Loucy (cell line): ENCODE results near the gene USP17L27.
"Not testable (repeated sequence)": the region's sequence is repeated elsewhere in the genome, so short reads cannot be mapped to it uniquely, and the experiment has no call there.

ENCODE experiments used
- H2AFZ ChIP-seq: fragments of 200-600 bp; sonication (generic); 2 replicates; pipeline ENCODE4 v1.6.0; 2016; ENCODE audit warnings: antibody characterized with exemption, mild to moderate bottlenecking, low read length, moderate library complexity
- H3F3A ChIP-seq: fragments of 200-600 bp; 2 replicates; pipeline ENCODE4 v1.6.0; 2016; ENCODE audit warnings: antibody characterized with exemption, low read depth, mild to moderate bottlenecking
- H3K27me3 ChIP-seq: fragments of 200-600 bp; sonication (generic); 2 replicates; pipeline ENCODE4 v1.6.1; 2014; ENCODE audit warnings: low read length, mild to moderate bottlenecking; ENCODE audit not compliant: insufficient read depth, poor library complexity, severe bottlenecking
- H3K36me3 ChIP-seq: fragments of 200-600 bp; sonication (generic); 2 replicates; pipeline ENCODE4 v1.6.1; 2016; ENCODE audit warnings: low read length; ENCODE audit not compliant: insufficient read depth
- H3K4me1 ChIP-seq: fragments of 200-600 bp; sonication (generic); 2 replicates; pipeline ENCODE4 v1.5.1; 2014; ENCODE audit warnings: low read length, mild to moderate bottlenecking; ENCODE audit not compliant: insufficient read depth, poor library complexity, severe bottlenecking
- H3K4me2 ChIP-seq: fragments of 200-600 bp; sonication (generic); 2 replicates; pipeline ENCODE4 v1.6.0; 2014; ENCODE audit warnings: antibody characterized with exemption, low read length, low read depth, mild to moderate bottlenecking; ENCODE audit not compliant: poor library complexity, severe bottlenecking
- H3K4me3 ChIP-seq: fragments of 200-600 bp; sonication (generic); 2 replicates; pipeline ENCODE4 v1.5.1; 2014; ENCODE audit warnings: low read length, mild to moderate bottlenecking, mixed read lengths; ENCODE audit not compliant: poor library complexity, severe bottlenecking
- H3K79me2 ChIP-seq: fragments of 200-600 bp; sonication (generic); 2 replicates; pipeline ENCODE4 v1.6.1; 2014; ENCODE audit warnings: low read length; ENCODE audit not compliant: insufficient read depth
- H3K9ac ChIP-seq: fragments of 200-600 bp; sonication (generic); 2 replicates; pipeline ENCODE4 v1.6.0; 2014; ENCODE audit warnings: mild to moderate bottlenecking, low read depth, low read length, moderate library complexity; ENCODE audit not compliant: poor library complexity, severe bottlenecking
- H3K9me2 ChIP-seq: fragments of 200-600 bp; sonication (generic); replicated peaks from 2 replicates; pipeline ENCODE4 v1.6.1; 2016; ENCODE audit warnings: low read depth, low read length, mixed read lengths
- H3K9me3 ChIP-seq: fragments of 200-600 bp; sonication (generic); 2 replicates; pipeline ENCODE4 v1.6.1; 2014; ENCODE audit warnings: mild to moderate bottlenecking, antibody characterized with exemption, low read length, low read depth; ENCODE audit not compliant: insufficient read depth
- H4K20me1 ChIP-seq: fragments of 200-600 bp; sonication (generic); 2 replicates; pipeline ENCODE4 v1.6.0; 2014; ENCODE audit warnings: antibody characterized with exemption, low read length, mild to moderate bottlenecking; ENCODE audit not compliant: insufficient read depth, poor library complexity, severe bottlenecking

USP17L27 gene

GRCh38 chr4:9350866-9351265 is 6.9 kb downstream of the USP17L27 start:
- not testable (repeated sequence) for H3K9me2 ChIP-seq, H3F3A ChIP-seq, H3K4me2 ChIP-seq, H2AFZ ChIP-seq, H3K4me3 ChIP-seq, H3K4me1 ChIP-seq, H4K20me1 ChIP-seq, H3K9ac ChIP-seq, H3K27me3 ChIP-seq, H3K9me3 ChIP-seq, H3K79me2 ChIP-seq, H3K36me3 ChIP-seq

GRCh38 chr4:9353338-9353737 is 9.4 kb downstream of the USP17L27 start, which contains the start of gene USP17L29:
Gene USP17L29 (plus strand): TSS chr4:9353638. CDS start chr4:9353638, 0 bp downstream.
- not testable (repeated sequence) for H3K36me3 ChIP-seq, H3K9ac ChIP-seq, H3F3A ChIP-seq, H2AFZ ChIP-seq, H4K20me1 ChIP-seq, H3K4me3 ChIP-seq, H3K79me2 ChIP-seq, H3K9me2 ChIP-seq, H3K27me3 ChIP-seq, H3K9me3 ChIP-seq, H3K4me1 ChIP-seq, H3K4me2 ChIP-seq

- H3K9ac ChIP-seq, H3K27me3 ChIP-seq: not testable (repeated sequence)
These were observed 18.9 kb downstream of the USP17L27 start, which contains the start of gene USP17L30 for GRCh38 chr4:9362829-9363228. Gene USP17L30 (plus strand): TSS chr4:9363129. CDS start chr4:9363129, 0 bp downstream.

GRCh38 chr4:9379881-9380280 is 35.9 kb downstream of the USP17L27 start:
- H3F3A ChIP-seq, H3K36me3 ChIP-seq, H2AFZ ChIP-seq, H3K9me3 ChIP-seq, H3K79me2 ChIP-seq, H4K20me1 ChIP-seq, H3K9ac ChIP-seq, H3K4me2 ChIP-seq, H3K4me3 ChIP-seq, H3K27me3 ChIP-seq, H3K9me2 ChIP-seq, H3K4me1 ChIP-seq: not testable (repeated sequence)

More at GRCh38 chr4:9362829-9363228, 18.9 kb downstream of the USP17L27 start, which contains the start of gene USP17L30:
- H3K79me2 ChIP-seq, H4K20me1 ChIP-seq, H3K4me1 ChIP-seq, H3K4me3 ChIP-seq, H3K36me3 ChIP-seq, H2AFZ ChIP-seq, H3F3A ChIP-seq, H3K4me2 ChIP-seq, H3K9me3 ChIP-seq, H3K9me2 ChIP-seq: not testable (repeated sequence)

- not testable (repeated sequence) for H3K9ac ChIP-seq, H3K4me2 ChIP-seq, H2AFZ ChIP-seq
These were observed 37.1 kb downstream of the USP17L27 start for GRCh38 chr4:9381012-9381534.

More at GRCh38 chr4:9381012-9381534, 37.1 kb downstream of the USP17L27 start:
- H3K27me3 ChIP-seq, H3K36me3 ChIP-seq, H3K79me2 ChIP-seq, H3K4me1 ChIP-seq, H4K20me1 ChIP-seq, H3K9me3 ChIP-seq, H3K9me2 ChIP-seq, H3F3A ChIP-seq, H3K4me3 ChIP-seq: not testable (repeated sequence)
